GM23338 (cell line): Measurements from ENCODE around the gene ETV6. TPM values are rescaled to one million over a fixed set of nuclear protein-coding genes. Genes with fewer than 3 reads are reported as not detected.

Experiments
- ATAC-seq: fragments of 200-7000 bp; cut with Tn5 transposase; 3 replicates; pipeline ENCODE4 v1.9.1; 2020
- DNase-seq: peaks from one replicate; pipeline ENCODE4 v3.0.0-alpha.2; 2015; ENCODE audit warnings: low spot score
- H2AFZ ChIP-seq: fragments of 200-600 bp; sonication (generic); 2 replicates; pipeline ENCODE4 v1.8.0; 2016; ENCODE audit warnings: antibody characterized with exemption, mild to moderate bottlenecking, moderate library complexity
- H3F3A ChIP-seq: fragments of 200-600 bp; sonication (generic); replicated peaks from 2 replicates; pipeline ENCODE4 v1.8.0; 2017; ENCODE audit warnings: antibody characterized with exemption, mixed run types, low read depth
- H3K27ac ChIP-seq: fragments of 200-600 bp; sonication (generic); 2 replicates; pipeline ENCODE4 v1.6.1; 2016; ENCODE audit warnings: low read depth
- H3K27me3 ChIP-seq: fragments of 200-600 bp; sonication (generic); 2 replicates; pipeline ENCODE4 v1.8.0; 2016; ENCODE audit warnings: mild to moderate bottlenecking, mixed run types, moderate library complexity; ENCODE audit not compliant: insufficient read depth
- H3K36me3 ChIP-seq: fragments of 200-600 bp; sonication (generic); 2 replicates; pipeline ENCODE4 v1.8.0; 2016; ENCODE audit warnings: mild to moderate bottlenecking; ENCODE audit not compliant: insufficient read depth
- H3K4me1 ChIP-seq: fragments of 200-600 bp; sonication (generic); 2 replicates; pipeline ENCODE4 v1.8.0; 2016; ENCODE audit warnings: mild to moderate bottlenecking, moderate library complexity; ENCODE audit not compliant: insufficient read depth
- H3K4me2 ChIP-seq: fragments of 200-600 bp; sonication (generic); 2 replicates; pipeline ENCODE4 v1.7.1; 2017; ENCODE audit warnings: mixed run types
- H3K4me3 ChIP-seq: fragments of 200-600 bp; sonication (generic); 2 replicates; pipeline ENCODE4 v1.6.1; 2016; ENCODE audit warnings: mixed run types
- H3K79me2 ChIP-seq: fragments of 200-600 bp; sonication (generic); replicated peaks from 2 replicates; pipeline ENCODE4 v1.8.0; 2017; ENCODE audit warnings: mild to moderate bottlenecking; ENCODE audit not compliant: insufficient read depth
- H3K9me2 ChIP-seq: fragments of 200-600 bp; sonication (generic); 2 replicates; pipeline ENCODE4 v1.8.0; 2017; ENCODE audit not compliant: insufficient read depth
- H4K20me1 ChIP-seq: fragments of 200-600 bp; sonication (generic); replicated peaks from 2 replicates; pipeline ENCODE4 v1.8.0; 2017; ENCODE audit warnings: mild to moderate bottlenecking; ENCODE audit not compliant: insufficient read depth
- H3K27ac Mint-ChIP-seq: 2 replicates; pipeline ENCODE4 v1.8.0; 2020; ENCODE audit warnings: inconsistent platforms, mild to moderate bottlenecking, moderate library complexity, mixed read lengths
- H3K27me3 Mint-ChIP-seq: 3 replicates; pipeline ENCODE4 v1.8.0; 2022; ENCODE audit warnings: low read depth, mild to moderate bottlenecking, moderate library complexity, mixed read lengths, inconsistent platforms; ENCODE audit not compliant: insufficient read depth, poor library complexity
- H3K36me3 Mint-ChIP-seq: 3 replicates; pipeline ENCODE4 v1.8.0; 2021; ENCODE audit warnings: low read depth, mild to moderate bottlenecking, inconsistent platforms, moderate library complexity, mixed read lengths
- H3K4me1 Mint-ChIP-seq: 3 replicates; pipeline ENCODE4 v1.8.0; 2020; ENCODE audit warnings: mild to moderate bottlenecking, inconsistent platforms, mixed read lengths
- H3K4me3 Mint-ChIP-seq: 3 replicates; pipeline ENCODE4 v1.8.0; 2021; ENCODE audit warnings: moderate library complexity, mild to moderate bottlenecking, inconsistent platforms, mixed read lengths
- H3K9me3 Mint-ChIP-seq: 3 replicates; pipeline ENCODE4 v1.8.0; 2020; ENCODE audit warnings: moderate library complexity, mild to moderate bottlenecking, inconsistent platforms, mixed read lengths
- CREB1 ChIP-seq: fragments of 250-450 bp; sonication (Bioruptor Pico); IDR thresholded peaks from 2 replicates; pipeline ENCODE4 v1.5.0; 2020; ENCODE audit warnings: low read depth, mild to moderate bottlenecking, moderate library complexity
- ETS1 ChIP-seq: IDR thresholded peaks from 2 replicates; pipeline ENCODE4 v1.6.1; 2016; ENCODE audit warnings: antibody characterized with exemption
- EZH2 ChIP-seq: fragments of 200-600 bp; sonication (generic); IDR thresholded peaks from one replicate; pipeline ENCODE4 v1.8.0; 2017; ENCODE audit warnings: antibody characterized with exemption, mild to moderate bottlenecking, low read depth; ENCODE audit not compliant: unreplicated experiment
- EZH2phosphoT487 ChIP-seq: fragments of 200-600 bp; sonication (generic); IDR thresholded peaks from one replicate; pipeline ENCODE4 v1.8.1; 2018; ENCODE audit warnings: antibody characterized with exemption; ENCODE audit not compliant: unreplicated experiment
- JUNB ChIP-seq: IDR thresholded peaks from one replicate; pipeline ENCODE4 v1.6.1; 2016; ENCODE audit warnings: antibody characterized with exemption; ENCODE audit not compliant: unreplicated experiment
- NANOG ChIP-seq: IDR thresholded peaks from 2 replicates; pipeline ENCODE4 v1.6.1; 2016; ENCODE audit warnings: antibody characterized with exemption, borderline replicate concordance
- POLR2AphosphoS5 ChIP-seq: IDR thresholded peaks from 2 replicates; pipeline ENCODE4 v1.6.1; 2016; ENCODE audit warnings: antibody characterized with exemption, low read depth
- REST ChIP-seq: IDR thresholded peaks from one replicate; pipeline ENCODE4 v1.6.1; 2018; ENCODE audit warnings: antibody characterized with exemption; ENCODE audit not compliant: unreplicated experiment
- STAT1 ChIP-seq: IDR thresholded peaks from one replicate; pipeline ENCODE4 v1.6.1; 2016; ENCODE audit warnings: antibody characterized with exemption; ENCODE audit not compliant: unreplicated experiment
- ZNF114 ChIP-seq: fragments of 250-450 bp; sonication (Bioruptor Pico); IDR thresholded peaks from 2 replicates; pipeline ENCODE4 v1.5.0; 2020; ENCODE audit warnings: mild to moderate bottlenecking, moderate library complexity
- ZNF331 ChIP-seq: fragments of 250-450 bp; sonication (Bioruptor Pico); IDR thresholded peaks from 2 replicates; pipeline ENCODE4 v1.5.0; 2020; ENCODE audit warnings: low read depth, mild to moderate bottlenecking, moderate library complexity
- ZNF462 ChIP-seq: fragments of 250-450 bp; sonication (Bioruptor Pico); IDR thresholded peaks from 2 replicates; pipeline ENCODE4 v1.5.0; 2020; ENCODE audit warnings: mild to moderate bottlenecking, moderate library complexity
- polyA plus RNA-seq: library from polyadenylated mRNA; unstranded; fragments of >200 nt; fragmentation: Nextera tagmentation; extraction: Ambion mirVana; gene quantifications from 2 replicates; pipeline ENCODE4 v1.2.1, GENCODE V29; 2016
- total RNA-seq: library from RNA; depleted of rRNA; stranded (reverse); fragments of >200 nt; shearing (Covaris generic); gene quantifications from 2 replicates; pipeline ENCODE4 v1.2.3, GENCODE V29; 2014

The ETV6 gene
- total and polyA plus RNA-seq, 2 experiments from 2014 or later: 7.5 to 15.1 TPM

GRCh38 chr12:11734580-11735180 lies 85.2 kb downstream of the ETV6 start (continued):
- no peak for TF ChIP-seq CREB1 (CRISPR knock-in tag)
- TF ChIP-seq EZH2: no peak
- TF ChIP-seq POLR2AphosphoS5: no peak
- no peak for TF ChIP-seq EZH2phosphoT487
- no peak for TF ChIP-seq ZNF114 (CRISPR knock-in tag)

- Histone ChIP-seq H3K79me2 (peaks cover 12% of the 10 kb centered on the region; the same call in 1 of the 2 replicates), H3K4me1 (peaks cover 29% of the 10 kb centered on the region), H4K20me1 (no peaks in the 10 kb centered on the region)
- TF ChIP-seq JUNB (no peak), NANOG (no peak), POLR2AphosphoS5 (no peak), EZH2phosphoT487 (no peak), STAT1 (no peak), ZNF462 (no peak), REST (no peak), EZH2 (no peak), CREB1 (CRISPR knock-in tag) (no peak), ZNF331 (CRISPR knock-in tag) (no peak), ETS1 (no peak), ZNF114 (CRISPR knock-in tag) (no peak)
Measured at GRCh38 chr12:11738450-11738849, 89.0 kb downstream of the ETV6 start.

More at GRCh38 chr12:11738450-11738849, 89.0 kb downstream of the ETV6 start:
- H3F3A ChIP-seq: no peaks in the 10 kb centered on the region
- no peak overlapping the region for H2AFZ ChIP-seq
- no peak overlapping the region for H3K4me2 ChIP-seq
- Mint-ChIP-seq H3K4me1 (peaks cover 31% of the 10 kb centered on the region), H3K27ac (no peak overlapping the region), H3K4me3 (no peak overlapping the region), H3K9me3 (no peaks in the 10 kb centered on the region; the same call in 2 of the 3 replicates), H3K27me3 (no peaks in the 10 kb centered on the region), H3K36me3 (no peaks in the 10 kb centered on the region)
- H3K4me3 ChIP-seq: no peak overlapping the region
- ATAC-seq: no peak
- no peak for DNase-seq
- H3K36me3 ChIP-seq: no peaks in the 10 kb centered on the region
- H3K9me2 ChIP-seq: no peaks in the 10 kb centered on the region
- no peak overlapping the region for H3K27ac ChIP-seq
- H3K27me3 ChIP-seq: no peaks in the 10 kb centered on the region
